Measurements from ENCODE around the gene SUSD1. TPM values are rescaled to one million over a fixed set of nuclear protein-coding genes. Genes with fewer than 3 reads are reported as not detected.

The SUSD1 gene
- polyA plus RNA-seq, 1 donor from 2014 or later: 2.0 TPM

- TF ChIP-seq CTCF (IDR thresholded peaks at IDR 0.05; ENCODE audit: poor library complexity, severe bottlenecking): no peak
- no peak for TF ChIP-seq EP300 (conservative IDR thresholded peaks at IDR 0.05; ENCODE audit: poor library complexity, severe bottlenecking)
- no peak for TF ChIP-seq SMC3 (conservative IDR thresholded peaks at IDR 0.05; ENCODE audit: poor library complexity)
- no peak for TF ChIP-seq RAD21 (conservative IDR thresholded peaks at IDR 0.05)
- no peak for TF ChIP-seq EZH2 (IDR thresholded peaks at IDR 0.05; ENCODE audit: borderline replicate concordance, insufficient read depth, low read length, poor library complexity, severe bottlenecking)
- no peak for TF ChIP-seq POLR2AphosphoS5 (IDR thresholded peaks at IDR 0.05)
- no peak for TF ChIP-seq REST (IDR thresholded peaks at IDR 0.05; ENCODE audit: borderline replicate concordance)
- TF ChIP-seq TAF1 (IDR thresholded peaks at IDR 0.05; ENCODE audit: low read depth): no peak
- no peak for TF ChIP-seq MXI1 (conservative IDR thresholded peaks at IDR 0.05; ENCODE audit: poor library complexity, severe bottlenecking)
- no peak overlapping the region for H3K4me2 ChIP-seq (ENCODE audit: low read length)
- no peaks in the 10 kb centered on the region for H3F3A ChIP-seq (ENCODE audit: insufficient read depth, low read length, poor library complexity, severe bottlenecking)
- no peaks in the 10 kb centered on the region for H3K36me3 ChIP-seq (ENCODE audit: insufficient read depth, low read length)
- H3K9me3 ChIP-seq (ENCODE audit: low read length): no peaks in the 10 kb centered on the region
- no peaks in the 10 kb centered on the region for H3K79me2 ChIP-seq (replicated peaks; ENCODE audit: insufficient read depth, low read length)
- H4K20me1 ChIP-seq (ENCODE audit: insufficient read depth): no peaks in the 10 kb centered on the region
- no peak overlapping the region for H3K9ac ChIP-seq (ENCODE audit: low read length)
- no peak overlapping the region for H3K27ac ChIP-seq (ENCODE audit: low read length)
- no peak overlapping the region for H3K4me3 ChIP-seq (ENCODE audit: low read length)
- H3K27me3 ChIP-seq (ENCODE audit: insufficient read depth, low read depth, low read length): no peaks in the 10 kb centered on the region
- no peaks in the 10 kb centered on the region for H3K9me2 ChIP-seq (ENCODE audit: insufficient read depth, low read length)
- no peak overlapping the region for H2AFZ ChIP-seq (ENCODE audit: low read depth, low read length)
These were observed 49.1 kb downstream of the SUSD1 start for GRCh38 chr9:112125951-112126388.

- no peaks in the 10 kb centered on the region for H3K27me3 ChIP-seq (ENCODE audit: insufficient read depth, low read depth, low read length)
- no peak overlapping the region for H3K4me3 ChIP-seq (ENCODE audit: low read length)
- H3F3A ChIP-seq (ENCODE audit: insufficient read depth, low read length, poor library complexity, severe bottlenecking): peaks cover 4% of the 10 kb centered on the region
- H3K9ac ChIP-seq (ENCODE audit: low read length): no peak overlapping the region
- no peaks in the 10 kb centered on the region for H3K9me2 ChIP-seq (ENCODE audit: insufficient read depth, low read length)
- no peaks in the 10 kb centered on the region for H3K79me2 ChIP-seq (replicated peaks; ENCODE audit: insufficient read depth, low read length)
- no peak for TF ChIP-seq TAF1 (IDR thresholded peaks at IDR 0.05; ENCODE audit: low read depth)
- no peak for TF ChIP-seq EZH2 (IDR thresholded peaks at IDR 0.05; ENCODE audit: borderline replicate concordance, insufficient read depth, low read length, poor library complexity, severe bottlenecking)
- no peak for TF ChIP-seq SMC3 (conservative IDR thresholded peaks at IDR 0.05; ENCODE audit: poor library complexity)
- no peak for TF ChIP-seq MXI1 (conservative IDR thresholded peaks at IDR 0.05; ENCODE audit: poor library complexity, severe bottlenecking)
- TF ChIP-seq POLR2AphosphoS5 (IDR thresholded peaks at IDR 0.05): no peak
- TF ChIP-seq REST (IDR thresholded peaks at IDR 0.05; ENCODE audit: borderline replicate concordance): no peak
- no peak for TF ChIP-seq EP300 (conservative IDR thresholded peaks at IDR 0.05; ENCODE audit: poor library complexity, severe bottlenecking)
- TF ChIP-seq CTCF (IDR thresholded peaks at IDR 0.05; ENCODE audit: poor library complexity, severe bottlenecking): no peak
- TF ChIP-seq RAD21 (conservative IDR thresholded peaks at IDR 0.05): no peak
- H3K9me3 ChIP-seq (ENCODE audit: low read length): no peaks in the 10 kb centered on the region
- H3K4me2 ChIP-seq (ENCODE audit: low read length): no peak overlapping the region
- H4K20me1 ChIP-seq (ENCODE audit: insufficient read depth): no peaks in the 10 kb centered on the region
- H2AFZ ChIP-seq (ENCODE audit: low read depth, low read length): no peak overlapping the region
- no peaks in the 10 kb centered on the region for H3K36me3 ChIP-seq (ENCODE audit: insufficient read depth, low read length)
- H3K27ac ChIP-seq (ENCODE audit: low read length): no peak overlapping the region
These were observed 50.9 kb downstream of the SUSD1 start for GRCh38 chr9:112124156-112124555.

Data from neural cell (in vitro differentiated cells).